Mesenchymal stem cell (in vitro differentiated cells and primary cell): ENCODE results near the gene CDK6.

Experiments
- DNase-seq: peaks from one replicate; pipeline ENCODE4 v3.0.0-alpha.2; 2013
- H2AFZ ChIP-seq: one replicate; pipeline ENCODE4 v1.6.1; 2013; ENCODE audit warnings: low read depth, mild to moderate bottlenecking, control low read depth, inconsistent platforms, low read length, moderate library complexity
- H2AK5ac ChIP-seq: 2 replicates; pipeline ENCODE4 v1.6.1; 2013; ENCODE audit warnings: low read length, moderate library complexity, mild to moderate bottlenecking, inconsistent platforms; ENCODE audit not compliant: severe bottlenecking
- H2BK120ac ChIP-seq: one replicate; pipeline ENCODE4 v1.6.1; 2013; ENCODE audit warnings: low read depth, mild to moderate bottlenecking, inconsistent platforms, low read length, moderate library complexity
- H2BK12ac ChIP-seq, 2 experiments: one replicate each; pipeline ENCODE4 v1.6.1; 2013; ENCODE audit warnings: inconsistent platforms in 2 of 2, low read length in 2 of 2, mild to moderate bottlenecking in 2 of 2, moderate library complexity in 2 of 2, control low read depth in 1 of 2
- H2BK15ac ChIP-seq: one replicate; pipeline ENCODE4 v1.6.1; 2013; ENCODE audit warnings: mild to moderate bottlenecking, low read depth, inconsistent platforms; ENCODE audit not compliant: poor library complexity, severe bottlenecking
- H2BK5ac ChIP-seq: 2 replicates; pipeline ENCODE4 v1.6.1; 2013; ENCODE audit warnings: low read depth, mild to moderate bottlenecking, low read length, control low read depth, inconsistent platforms; ENCODE audit not compliant: poor library complexity, severe bottlenecking
- H3K14ac ChIP-seq, 2 experiments: one replicate each; pipeline ENCODE4 v1.6.1; 2013; ENCODE audit warnings: inconsistent platforms in 2 of 2, low read length in 2 of 2, control low read depth in 1 of 2, mild to moderate bottlenecking in 1 of 2, moderate library complexity in 1 of 2
- H3K18ac ChIP-seq, 2 experiments: one replicate each; pipeline ENCODE4 v1.6.1; 2013; ENCODE audit warnings: inconsistent platforms in 2 of 2, low read length in 2 of 2, control low read depth in 1 of 2, low read depth in 1 of 2, mild to moderate bottlenecking in 1 of 2
- H3K23ac ChIP-seq, 2 experiments: one replicate each; pipeline ENCODE4 v1.6.1; 2013; ENCODE audit warnings: inconsistent platforms in 2 of 2, low read length in 2 of 2, mild to moderate bottlenecking in 2 of 2, moderate library complexity in 2 of 2, control low read depth in 1 of 2
- H3K27ac ChIP-seq: 2 replicates; pipeline ENCODE4 v1.5.1; 2013; ENCODE audit warnings: mild to moderate bottlenecking, moderate library complexity, low read length, control low read depth, inconsistent platforms; ENCODE audit not compliant: poor library complexity, severe bottlenecking
- H3K27me3 ChIP-seq, 2 experiments: 2 replicates each; pipeline versions ENCODE4 v1.6.1 to v1.7.0; 2013; ENCODE audit warnings: low read length in 2 of 2, mild to moderate bottlenecking in 2 of 2, moderate library complexity in 2 of 2, control low read depth in 1 of 2, inconsistent platforms in 1 of 2; ENCODE audit not compliant: control insufficient read depth in 1 of 2, insufficient read depth in 1 of 2
- H3K36me3 ChIP-seq, 2 experiments: 2 replicates each; pipeline versions ENCODE4 v1.6.1 to v1.7.0; 2013; ENCODE audit warnings: low read length in 2 of 2, control low read depth in 1 of 2, inconsistent platforms in 1 of 2, low read depth in 1 of 2, mild to moderate bottlenecking in 1 of 2; ENCODE audit not compliant: insufficient read depth in 2 of 2, control insufficient read depth in 1 of 2
- H3K4ac ChIP-seq, 2 experiments: one replicate each; pipeline ENCODE4 v1.6.1; 2013; ENCODE audit warnings: inconsistent platforms in 2 of 2, low read length in 2 of 2, mild to moderate bottlenecking in 2 of 2, moderate library complexity in 2 of 2, control low read depth in 1 of 2, low read depth in 1 of 2
- H3K4me1 ChIP-seq: 2 replicates; pipeline ENCODE4 v1.6.1; 2013; ENCODE audit warnings: low read depth, low read length, control low read depth; ENCODE audit not compliant: control insufficient read depth, insufficient read depth
- H3K4me2 ChIP-seq: 2 replicates; pipeline ENCODE4 v1.6.1; 2013; ENCODE audit warnings: low read length, mild to moderate bottlenecking, inconsistent platforms; ENCODE audit not compliant: poor library complexity, severe bottlenecking
- H3K4me3 ChIP-seq, 2 experiments: 2 replicates each; pipeline versions ENCODE4 v1.5.1 to v1.7.0; 2013; ENCODE audit warnings: low read length in 2 of 2, mild to moderate bottlenecking in 2 of 2, control low read depth in 1 of 2, low read depth in 1 of 2; ENCODE audit not compliant: insufficient read depth in 1 of 2
- H3K79me1 ChIP-seq: replicated peaks from 2 replicates; pipeline ENCODE4 v1.6.1; 2013; ENCODE audit warnings: mild to moderate bottlenecking, control low read depth, low read length, inconsistent platforms; ENCODE audit not compliant: poor library complexity, severe bottlenecking
- H3K9ac ChIP-seq: 2 replicates; pipeline ENCODE4 v1.7.0; 2013; ENCODE audit warnings: mild to moderate bottlenecking, low read length, moderate library complexity
- H3K9me3 ChIP-seq: 2 replicates; pipeline ENCODE4 v1.7.0; 2013; ENCODE audit warnings: mild to moderate bottlenecking, low read length; ENCODE audit not compliant: control insufficient read depth
- H4K8ac ChIP-seq: one replicate; pipeline ENCODE4 v1.6.1; 2013; ENCODE audit warnings: inconsistent platforms, mild to moderate bottlenecking, low read length, moderate library complexity
- H4K91ac ChIP-seq: one replicate; pipeline ENCODE4 v1.6.1; 2013; ENCODE audit warnings: mild to moderate bottlenecking, low read length, inconsistent platforms
- WGBS: methylation state at CpG from one replicate; pipeline ENCODE4 v1.1.7; 2013; ENCODE audit warnings: mixed read lengths; 5-methylcytosine and 5-hydroxymethylcytosine counted together

CDK6 gene

DNA sequence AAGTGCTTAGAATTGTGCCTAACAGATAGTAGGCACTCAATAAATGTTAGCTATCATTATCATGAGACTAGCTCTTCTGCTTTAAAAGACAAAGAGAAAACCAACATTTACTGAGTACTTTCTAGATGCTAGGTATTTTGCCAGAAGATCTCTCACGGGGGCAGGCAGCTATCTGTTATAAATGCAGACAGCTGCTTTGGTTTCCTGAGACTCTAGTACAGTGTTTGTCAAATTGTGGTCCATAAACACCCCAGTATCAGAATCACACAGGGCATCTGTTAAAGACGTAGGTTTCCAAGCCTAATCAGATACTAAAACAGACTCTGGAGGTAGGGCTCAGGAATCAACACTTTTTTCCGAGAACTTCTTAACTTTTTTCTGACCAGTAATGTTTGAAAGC is 260.1 kb downstream of the CDK6 start:
- Histone ChIP-seq H3K27ac (no peak overlapping the region), H2BK5ac (no peak overlapping the region), H3K27me3 (no peaks in the 10 kb centered on the region), H3K79me1 (peaks cover 16% of the 10 kb centered on the region), H3K4me3 (no peak overlapping the region), H3K4me2 (no peak overlapping the region), H3K23ac (no peak overlapping the region), H2BK120ac (no peak overlapping the region), H3K36me3 (peaks cover 9 to 91% of the 10 kb centered on the region in 2 experiments), H4K8ac (no peak overlapping the region), H3K9me3 (no peaks in the 10 kb centered on the region), H4K91ac (no peak overlapping the region), H2AFZ (no peak overlapping the region), H3K4me1 (no peaks in the 10 kb centered on the region), H2BK15ac (no peak overlapping the region), H2AK5ac (no peak overlapping the region), H2BK12ac (no peak overlapping the region), H3K14ac (no peak overlapping the region), H3K18ac (no peak overlapping the region), H3K4ac (no peak overlapping the region), H3K9ac (no peak overlapping the region)
- no peak for DNase-seq
- 96% methylated on average over 3 of the region's 3 CpGs for WGBS

DNA sequence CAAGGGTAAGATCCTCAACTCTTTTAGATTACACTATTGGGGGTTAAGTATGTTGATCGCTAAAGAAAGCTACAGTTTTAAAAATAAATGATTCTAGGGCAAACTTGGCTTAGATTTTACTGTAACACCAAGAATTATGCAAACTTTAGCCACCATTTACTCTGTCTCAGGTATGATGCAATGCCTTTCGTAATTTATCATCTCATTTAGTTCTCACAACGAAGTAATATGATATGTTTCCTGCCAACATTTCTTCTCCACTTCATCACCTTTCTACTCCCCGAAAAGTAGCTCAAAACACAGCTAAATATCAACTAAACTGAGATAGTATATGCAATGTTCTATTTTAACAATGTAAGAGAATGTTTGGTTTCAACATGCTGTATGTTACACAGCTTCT is 267.2 kb downstream of the CDK6 start:
- H3K27me3 ChIP-seq: no peaks in the 10 kb centered on the region
- 94% methylated on average over 3 of the region's 4 CpGs for WGBS
- no peak overlapping the region for H3K9ac ChIP-seq
- H4K8ac ChIP-seq: no peak overlapping the region
- H3K9me3 ChIP-seq: no peaks in the 10 kb centered on the region
- no peak overlapping the region for H2BK12ac ChIP-seq
- no peak overlapping the region for H2BK120ac ChIP-seq
- no peak overlapping the region for H4K91ac ChIP-seq
- H3K27ac ChIP-seq: no peak overlapping the region
- DNase-seq: no peak
- H3K4me1 ChIP-seq: no peaks in the 10 kb centered on the region
- no peak overlapping the region for H3K4me3 ChIP-seq
- no peak overlapping the region for H2BK5ac ChIP-seq
- no peak overlapping the region for H2AK5ac ChIP-seq
- H3K4me2 ChIP-seq: no peak overlapping the region
- H3K14ac ChIP-seq: no peak overlapping the region
- H3K4ac ChIP-seq: no peak overlapping the region
- no peak overlapping the region for H3K18ac ChIP-seq
- H3K79me1 ChIP-seq: peaks cover 12% of the 10 kb centered on the region
- H3K36me3 ChIP-seq: peaks cover 18 to 83% of the 10 kb centered on the region in 2 experiments
- no peak overlapping the region for H2BK15ac ChIP-seq
- no peak overlapping the region for H2AFZ ChIP-seq
- no peak overlapping the region for H3K23ac ChIP-seq

DNA sequence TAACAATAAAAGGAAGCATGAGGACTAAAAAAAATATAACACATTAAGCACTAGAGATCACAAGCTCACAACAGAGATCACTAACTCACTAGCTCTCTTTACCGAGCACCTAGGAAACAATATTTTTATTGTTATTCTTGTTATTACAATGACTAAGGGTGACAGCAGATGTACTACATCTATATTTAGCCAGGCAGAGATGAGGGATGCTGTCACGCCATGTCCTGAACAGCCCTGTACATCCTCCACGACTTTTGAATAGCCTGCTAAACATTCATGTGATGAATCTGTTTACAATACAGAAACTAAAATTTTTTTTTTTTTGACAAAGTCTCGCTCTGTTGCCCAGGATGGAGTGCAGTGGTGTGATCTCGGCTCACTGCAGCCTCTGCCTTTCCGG is 268.9 kb downstream of the CDK6 start:
- no peak overlapping the region for H3K9ac ChIP-seq
- no peaks in the 10 kb centered on the region for H3K27me3 ChIP-seq
- WGBS: 92% methylated on average over 4 of the region's 6 CpGs
- no peak overlapping the region for H3K23ac ChIP-seq
- no peak overlapping the region for H3K27ac ChIP-seq
- no peak overlapping the region for H4K91ac ChIP-seq
- peaks cover 9% of the 10 kb centered on the region for H3K79me1 ChIP-seq
- no peak overlapping the region for H2BK15ac ChIP-seq
- no peak overlapping the region for H2AK5ac ChIP-seq
- no peak overlapping the region for H3K4ac ChIP-seq
- DNase-seq: no peak
- no peak overlapping the region for H2BK5ac ChIP-seq
- H2BK120ac ChIP-seq: no peak overlapping the region
- no peak overlapping the region for H4K8ac ChIP-seq
- H3K18ac ChIP-seq: no peak overlapping the region
- H2BK12ac ChIP-seq: no peak overlapping the region
- no peak overlapping the region for H3K4me3 ChIP-seq
- no peaks in the 10 kb centered on the region for H3K4me1 ChIP-seq
- H3K14ac ChIP-seq: no peak overlapping the region
- H3K36me3 ChIP-seq: peaks cover 18 to 88% of the 10 kb centered on the region in 2 experiments
- H3K4me2 ChIP-seq: no peak overlapping the region
- no peak overlapping the region for H2AFZ ChIP-seq
- H3K9me3 ChIP-seq: no peaks in the 10 kb centered on the region

DNA sequence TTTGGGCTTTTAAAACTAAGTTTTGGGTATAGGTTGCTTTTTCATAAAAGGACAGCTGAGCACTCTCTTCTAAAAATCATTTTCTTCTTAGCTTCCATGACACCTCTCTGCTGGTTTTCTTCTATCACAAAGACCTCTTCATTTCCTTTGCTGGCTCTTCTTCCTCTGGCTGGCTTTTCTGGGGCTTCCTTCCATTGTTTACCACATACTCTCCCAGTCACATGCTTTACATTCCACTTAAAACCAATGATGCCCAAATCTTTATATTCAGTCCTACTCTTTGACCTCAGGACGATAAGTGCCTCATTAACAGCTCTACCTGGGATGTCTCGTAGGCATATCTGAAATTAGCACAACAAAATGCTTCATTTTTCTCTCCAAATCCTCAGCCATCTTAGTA is 273.0 kb downstream of the CDK6 start:
- no peaks in the 10 kb centered on the region for H3K4me1 ChIP-seq
- no peak overlapping the region for H3K27ac ChIP-seq
- H3K4me3 ChIP-seq: no peak overlapping the region
- no peak overlapping the region for H3K4ac ChIP-seq
- H2AFZ ChIP-seq: no peak overlapping the region
- no peak overlapping the region for H4K91ac ChIP-seq
- H3K79me1 ChIP-seq: peaks cover 4% of the 10 kb centered on the region
- DNase-seq: no peak
- H2AK5ac ChIP-seq: no peak overlapping the region
- no peak overlapping the region for H3K14ac ChIP-seq
- no peaks in the 10 kb centered on the region for H3K27me3 ChIP-seq
- H4K8ac ChIP-seq: no peak overlapping the region
- 86% methylated on average over 2 of the region's 2 CpGs for WGBS
- H2BK12ac ChIP-seq: no peak overlapping the region
- H3K4me2 ChIP-seq: no peak overlapping the region
- H2BK5ac ChIP-seq: no peak overlapping the region
- no peak overlapping the region for H2BK120ac ChIP-seq
- no peak overlapping the region for H2BK15ac ChIP-seq
- no peak overlapping the region for H3K18ac ChIP-seq
- H3K9me3 ChIP-seq: no peaks in the 10 kb centered on the region
- H3K23ac ChIP-seq: no peak overlapping the region
- H3K36me3 ChIP-seq: peaks cover 17 to 75% of the 10 kb centered on the region in 2 experiments
- no peak overlapping the region for H3K9ac ChIP-seq
